Skin epidermis (tissue), 12 donors: ENCODE data around the gene RAB36.

ENCODE experiments used
- H3K27ac ChIP-seq, 21 experiments: fragments of 200-600 bp; sonication (generic) in 11 of 21; one replicate each; pipeline ENCODE4 v1.5.0; 2020; ENCODE audit warnings: mild to moderate bottlenecking in 3 of 21, inconsistent platforms in 2 of 21, moderate library complexity in 2 of 21
- H3K4me3 ChIP-seq, 7 experiments: fragments of 200-600 bp; sonication (generic) in 2 of 7; one replicate each; pipeline ENCODE4 v1.5.0; 2020; ENCODE audit warnings: inconsistent platforms in 2 of 7, mild to moderate bottlenecking in 2 of 7, moderate library complexity in 1 of 7

The RAB36 gene

DNA sequence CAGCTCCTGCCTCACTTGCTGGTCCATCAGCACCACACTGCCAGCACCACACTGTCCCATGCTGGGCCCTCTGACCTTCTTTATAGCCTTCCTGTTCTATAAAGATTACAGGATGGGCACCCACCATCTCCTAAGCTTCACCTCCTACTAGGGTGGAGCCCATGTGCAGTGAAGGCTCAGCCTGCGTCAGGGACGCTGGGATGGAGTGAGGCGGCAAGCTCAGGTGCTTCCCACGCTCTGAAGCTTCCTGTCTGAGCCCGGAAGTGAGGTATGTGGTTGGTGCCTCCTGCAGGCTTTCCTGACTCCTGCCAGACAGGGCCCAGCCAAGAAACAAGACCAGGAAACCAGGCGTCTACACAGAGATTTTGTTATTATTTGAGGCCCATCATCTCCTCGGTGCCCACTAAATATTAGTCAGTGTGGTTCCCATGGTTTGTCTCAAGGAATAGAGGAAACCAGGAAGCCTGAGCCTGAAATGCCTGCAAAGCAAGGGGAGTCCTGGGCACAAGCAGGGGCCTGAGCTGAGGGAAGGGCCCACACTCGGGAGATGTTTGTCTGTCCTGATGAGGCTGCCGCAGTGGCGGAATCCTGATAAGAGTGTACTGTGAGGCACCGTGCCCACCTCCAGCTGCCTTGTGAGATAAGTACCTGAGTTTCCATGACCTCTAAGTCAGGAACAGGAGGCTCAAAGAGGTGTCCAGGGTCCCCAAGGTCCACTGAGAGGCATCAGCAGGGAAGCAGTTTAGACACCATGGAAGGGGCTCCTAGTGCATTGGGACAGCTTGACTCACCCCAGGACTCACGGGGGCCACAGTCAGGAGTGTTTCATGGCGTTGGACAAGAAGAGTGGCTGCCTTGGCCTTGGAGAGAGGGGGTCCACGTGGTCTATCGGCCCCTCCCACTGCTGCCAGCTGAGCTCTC lies 25.5 kb upstream of the RAB36 start:
- Histone ChIP-seq H3K27ac (peak overlapping the region in 2 of 21 experiments; percentile 23 to 44), H3K4me3 (no peak overlapping the region)

DNA sequence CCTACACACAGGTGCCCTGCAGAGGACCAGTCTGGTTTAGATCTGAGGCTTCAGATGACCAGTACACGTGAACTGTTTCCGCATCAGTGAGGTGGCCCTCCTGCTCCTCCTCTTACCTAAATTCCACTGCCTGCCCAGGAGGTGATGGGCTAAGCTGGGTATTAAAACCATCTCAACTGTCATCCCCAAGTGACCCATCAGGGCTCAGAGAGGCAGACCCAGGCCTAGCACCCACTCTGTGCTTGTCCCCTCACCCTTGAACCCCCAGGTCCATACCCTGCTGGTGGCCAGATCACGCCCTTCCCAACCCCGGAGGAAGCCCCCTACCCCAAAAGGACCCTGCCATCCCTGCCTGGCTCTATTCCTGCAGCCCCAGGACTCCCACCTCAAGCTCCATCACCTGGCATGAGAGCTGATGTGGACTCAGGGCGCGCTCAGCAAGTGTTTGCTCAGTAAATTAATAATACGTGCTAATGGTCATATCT lies 24.8 kb upstream of the RAB36 start:
- no peak overlapping the region for H3K4me3 ChIP-seq
- H3K27ac ChIP-seq, result no peak overlapping the region

DNA sequence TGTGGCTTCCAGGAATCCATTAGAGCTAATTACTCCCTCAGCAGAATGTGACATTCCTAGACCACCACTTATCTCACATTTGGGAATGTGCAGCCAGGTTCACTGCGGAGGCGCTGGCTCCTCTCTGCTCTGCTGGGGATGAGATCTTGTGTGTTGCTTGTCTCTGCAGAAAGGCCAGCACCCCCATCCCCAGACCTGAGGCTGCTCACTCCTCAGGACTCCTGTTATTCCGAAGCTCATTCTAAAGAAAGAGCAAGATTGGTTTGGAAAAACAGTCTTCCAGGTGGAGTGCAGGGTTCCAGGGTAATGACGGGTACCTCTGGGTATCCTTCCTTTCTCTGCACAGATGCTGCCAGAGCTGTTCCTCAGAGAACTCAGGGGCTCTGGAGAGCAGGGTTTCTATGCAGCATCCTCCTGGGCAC lies 24.3 kb upstream of the RAB36 start:
- Histone ChIP-seq H3K27ac (no peak overlapping the region), H3K4me3 (no peak overlapping the region)

DNA sequence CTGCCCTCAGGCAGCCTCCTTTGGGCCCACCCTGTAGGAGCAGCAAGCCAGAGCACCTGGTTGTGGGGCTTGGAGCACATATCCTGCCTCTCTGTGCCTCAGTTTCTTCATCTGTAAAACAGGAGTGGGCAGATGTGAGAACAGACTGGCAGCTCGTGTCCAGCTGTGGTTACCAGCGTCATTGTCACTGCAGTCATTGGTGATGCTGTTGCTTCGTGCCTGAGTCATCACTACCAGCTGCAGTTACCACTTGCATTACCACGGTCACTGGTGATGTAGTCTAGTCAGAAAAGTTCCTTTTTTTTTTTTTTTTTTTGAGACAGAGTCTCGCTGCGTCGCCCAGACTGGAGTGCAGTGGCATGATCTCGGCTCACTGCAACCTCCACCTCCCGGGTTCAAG lies 23.9 kb upstream of the RAB36 start:
- Histone ChIP-seq H3K4me3 (no peak overlapping the region), H3K27ac (no peak overlapping the region)

DNA sequence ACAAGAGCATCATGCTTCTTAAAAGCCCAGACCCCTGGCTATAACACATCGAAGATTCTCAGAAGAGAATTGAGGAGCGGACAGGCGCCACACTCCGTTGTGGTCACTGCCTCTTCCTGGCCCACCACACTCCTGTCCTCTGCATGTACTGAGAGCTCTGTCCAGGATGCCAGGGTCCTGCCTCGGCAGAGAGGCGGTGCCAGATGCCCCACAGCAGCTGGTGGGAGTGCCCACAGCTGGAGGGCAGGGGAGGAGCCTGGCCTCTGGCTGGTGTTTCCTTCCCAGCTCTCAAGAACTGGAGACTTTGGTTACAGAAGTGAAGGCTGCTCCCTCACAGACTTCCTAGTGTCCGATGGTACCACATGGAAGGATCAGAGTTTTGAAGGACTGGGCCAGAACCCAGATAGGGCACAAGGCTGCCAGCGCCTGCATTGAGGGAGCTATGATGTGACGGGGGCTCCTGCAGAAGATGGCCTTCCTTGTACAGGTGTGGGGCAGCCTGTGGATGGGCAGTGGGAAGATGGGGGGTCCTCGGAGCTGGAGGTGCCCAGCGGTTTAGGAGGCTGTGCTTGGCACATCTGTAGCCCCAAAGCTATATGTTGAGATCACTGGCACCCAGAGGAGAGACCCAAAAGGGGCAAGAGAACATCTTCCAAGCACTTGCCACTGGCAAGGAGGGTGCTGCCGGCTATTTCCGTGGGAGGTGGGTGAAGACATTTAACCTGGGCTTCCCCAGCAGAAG lies 22.9 kb upstream of the RAB36 start:
- Histone ChIP-seq H3K27ac (no peak overlapping the region), H3K4me3 (no peak overlapping the region)

DNA sequence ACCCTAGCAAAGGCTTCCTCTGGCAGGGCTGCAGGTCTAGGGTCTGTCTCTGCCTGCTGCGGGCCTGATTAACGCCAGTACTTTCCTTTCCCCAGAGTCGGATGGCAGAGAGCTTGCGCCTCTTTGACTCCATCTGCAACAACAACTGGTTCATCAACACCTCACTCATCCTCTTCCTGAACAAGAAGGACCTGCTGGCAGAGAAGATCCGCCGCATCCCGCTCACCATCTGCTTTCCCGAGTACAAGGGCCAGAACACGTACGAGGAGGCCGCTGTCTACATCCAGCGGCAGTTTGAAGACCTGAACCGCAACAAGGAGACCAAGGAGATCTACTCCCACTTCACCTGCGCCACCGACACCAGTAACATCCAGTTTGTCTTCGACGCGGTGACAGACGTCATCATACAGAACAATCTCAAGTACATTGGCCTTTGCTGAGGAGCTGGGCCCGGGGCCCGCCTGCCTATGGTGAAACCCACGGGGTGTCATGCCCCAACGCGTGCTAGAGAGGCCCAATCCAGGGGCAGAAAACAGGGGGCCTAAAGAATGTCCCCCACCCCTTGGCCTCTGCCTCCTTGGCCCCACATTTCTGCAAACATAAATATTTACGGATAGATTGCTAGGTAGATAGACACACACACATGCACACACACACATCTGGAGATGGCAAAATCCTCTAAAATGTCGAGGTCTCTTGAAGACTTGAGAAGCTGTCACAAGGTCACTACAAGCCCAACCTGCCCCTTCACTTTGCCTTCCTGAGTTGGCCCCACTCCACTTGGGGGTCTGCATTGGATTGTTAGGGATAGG lies 22.1 kb upstream of the RAB36 start:
- H3K4me3 ChIP-seq, result no peak overlapping the region
- H3K27ac ChIP-seq, result no peak overlapping the region

DNA sequence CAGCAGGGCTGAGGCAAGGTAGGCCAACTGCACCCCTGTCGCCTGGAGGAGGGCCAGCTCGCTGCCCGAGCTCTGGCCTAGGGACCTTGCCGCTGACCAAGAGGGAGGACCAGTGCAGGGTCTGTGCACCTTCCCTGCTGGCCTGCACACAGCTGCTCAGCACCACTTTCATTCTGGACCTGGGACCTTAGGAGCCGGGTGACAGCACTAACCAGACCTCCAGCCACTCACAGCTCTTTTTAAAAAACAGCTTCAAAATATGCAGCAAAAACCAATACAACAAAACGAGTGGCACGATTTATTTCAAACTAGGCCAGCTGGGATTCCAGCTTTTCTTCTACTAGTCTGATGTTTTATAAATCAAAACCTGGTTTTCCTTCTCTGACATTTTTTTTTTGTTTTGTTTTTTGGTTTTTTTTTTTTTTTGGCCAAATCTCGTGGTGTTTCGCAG lies 21.4 kb upstream of the RAB36 start:
- no peak overlapping the region for H3K4me3 ChIP-seq
- no peak overlapping the region for H3K27ac ChIP-seq

DNA sequence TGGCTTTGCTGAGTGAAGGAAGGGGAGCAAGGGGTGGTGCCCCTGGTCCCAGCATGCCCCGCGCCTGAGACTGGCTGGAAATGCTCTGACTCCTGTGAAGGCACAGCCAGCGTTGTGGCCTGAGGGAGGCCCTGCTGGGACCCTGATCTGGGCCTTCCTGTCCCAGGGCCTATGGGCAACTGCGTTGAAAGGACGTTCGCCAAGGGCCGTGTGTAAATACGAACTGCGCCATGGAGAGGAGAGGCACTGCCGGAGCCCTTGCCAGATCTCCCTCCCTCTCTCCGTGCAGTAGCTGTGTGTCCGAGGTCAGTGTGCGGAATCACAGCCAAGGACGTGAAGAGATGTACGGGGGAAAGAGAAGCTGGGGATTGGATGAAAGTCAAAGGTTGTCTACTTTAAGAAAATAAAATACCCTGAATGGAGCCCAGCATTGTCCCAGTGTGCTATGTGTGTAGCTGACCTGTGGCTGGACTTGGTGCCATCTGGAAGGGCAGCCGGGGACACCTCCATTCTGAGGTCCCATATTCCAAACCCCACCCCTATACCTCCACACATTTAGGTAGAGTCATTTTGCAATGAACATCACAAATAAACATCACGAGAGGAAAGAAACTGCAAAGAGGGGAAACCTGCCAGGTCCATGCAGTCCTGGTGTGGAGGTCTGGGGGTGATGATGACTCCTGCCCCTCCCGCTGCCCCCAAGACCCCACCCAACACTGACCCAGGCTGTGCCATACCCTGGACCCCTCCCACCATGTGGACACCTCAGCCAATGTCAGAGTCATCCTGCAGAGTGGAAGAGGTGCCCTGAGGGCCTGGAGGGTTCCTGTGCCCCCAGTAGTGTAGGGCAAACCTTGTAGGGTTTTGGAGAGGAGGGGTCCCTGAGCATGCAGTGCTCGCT lies 20.4 kb upstream of the RAB36 start:
- no peak overlapping the region for H3K4me3 ChIP-seq

DNA sequence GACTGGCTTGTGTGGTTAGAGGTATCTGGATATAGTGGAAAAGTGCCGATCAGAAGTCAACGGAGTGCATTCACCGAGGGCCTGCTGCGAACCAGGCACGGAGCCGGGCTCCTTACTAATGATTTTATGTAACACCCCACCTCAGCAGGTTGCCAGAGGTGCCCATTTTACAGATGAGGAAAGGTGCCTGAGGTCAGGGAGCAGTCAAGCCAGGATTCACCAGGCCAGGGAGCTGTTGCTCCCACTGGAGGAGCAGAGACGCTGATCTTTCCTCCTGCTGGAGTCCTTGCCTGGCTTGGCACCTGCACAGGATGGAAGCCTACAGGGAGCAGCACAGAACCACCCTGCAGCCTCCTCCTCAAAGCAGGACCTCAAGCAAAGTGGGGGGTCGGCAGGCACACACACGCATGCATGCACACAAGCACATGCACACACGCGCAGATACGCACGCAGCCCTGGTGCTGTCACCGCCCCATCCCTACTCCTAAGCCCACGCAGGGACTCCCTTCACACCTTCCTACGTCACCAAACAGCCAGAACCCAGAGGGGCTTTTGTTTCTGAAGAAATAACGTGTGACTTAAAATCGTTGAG lies 19.7 kb upstream of the RAB36 start:
- no peak overlapping the region for H3K4me3 ChIP-seq
- no peak overlapping the region for H3K27ac ChIP-seq

More for the DNA sequence above, 20.4 kb upstream of the RAB36 start:
- H3K27ac ChIP-seq, result no peak overlapping the region

DNA sequence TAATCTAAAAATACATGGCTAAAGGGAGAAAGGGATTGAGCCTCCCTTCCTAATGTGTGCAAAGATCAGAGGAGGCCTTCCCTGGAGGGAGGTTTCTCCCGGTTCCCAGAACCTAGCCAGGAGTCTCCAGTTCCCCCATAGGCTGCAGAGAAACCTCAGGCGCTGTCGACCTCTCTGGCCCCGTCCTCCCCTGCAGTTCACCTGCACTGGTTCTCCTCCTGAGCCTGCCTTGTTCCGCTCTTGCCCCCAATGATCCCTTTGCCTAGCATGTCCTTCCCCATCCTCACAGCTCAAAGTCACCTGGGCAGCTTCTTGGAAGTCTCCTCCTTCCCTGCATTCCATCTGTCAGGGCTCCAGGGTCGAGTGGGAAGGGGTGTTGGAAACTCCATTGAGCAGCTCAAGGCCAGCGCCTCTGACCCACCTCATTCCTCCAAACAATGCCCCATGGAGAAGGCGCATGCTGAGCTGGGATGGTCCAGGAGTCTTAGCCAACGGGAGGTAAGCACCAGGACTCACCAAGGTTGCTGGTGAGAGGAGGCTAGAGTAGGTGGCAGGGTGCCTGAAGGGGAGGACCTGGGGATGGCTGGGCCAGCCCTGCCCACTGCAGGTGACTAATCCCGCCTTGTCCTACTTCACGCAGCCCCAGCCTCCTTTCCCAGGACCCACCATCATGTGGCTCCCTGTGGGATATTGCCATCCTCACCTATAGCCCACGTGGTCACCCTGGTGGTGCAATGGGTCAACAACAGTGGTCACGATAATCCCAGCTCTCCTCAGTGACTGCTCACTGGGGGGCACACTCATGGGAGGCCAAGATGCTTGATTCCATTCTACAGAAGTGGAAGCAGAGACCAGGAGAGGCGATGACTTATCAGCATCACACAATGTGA lies 18.9 kb upstream of the RAB36 start:
- no peak overlapping the region for H3K27ac ChIP-seq

DNA sequence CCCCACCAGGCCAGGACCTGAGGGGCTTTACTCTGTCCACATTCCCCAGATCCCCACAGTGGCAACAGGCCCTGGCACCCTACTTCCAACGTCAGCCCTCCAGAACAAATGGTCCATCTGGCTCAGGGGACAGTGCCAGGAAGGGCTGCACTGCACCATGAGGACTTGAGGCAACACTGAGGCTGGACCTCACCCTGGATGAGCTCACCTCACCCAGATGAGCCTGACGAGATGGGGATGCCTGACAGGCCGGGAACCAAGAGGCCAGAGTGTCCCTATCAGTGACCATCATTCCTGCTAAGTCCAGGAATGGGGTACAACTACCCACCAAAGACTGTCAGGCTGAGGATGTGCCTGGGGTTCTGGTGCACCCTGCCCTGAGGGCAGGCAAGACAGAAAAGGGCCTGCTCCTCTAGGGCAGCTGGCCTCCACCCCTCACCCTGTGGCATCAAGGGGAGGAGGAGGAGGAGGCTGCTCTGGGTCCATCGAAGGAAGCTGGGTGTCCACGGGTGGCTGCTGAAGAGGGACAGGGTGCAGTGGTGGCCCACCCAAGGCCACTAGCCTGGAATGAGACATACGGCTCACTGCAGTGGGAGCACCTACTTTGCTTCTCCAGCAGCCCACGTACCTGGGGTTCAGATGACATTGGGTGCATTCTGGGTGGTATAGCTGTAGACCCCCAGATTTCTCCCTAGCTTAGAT lies 18.1 kb upstream of the RAB36 start:
- Histone ChIP-seq H3K27ac (no peak overlapping the region), H3K4me3 (no peak overlapping the region)

More for the DNA sequence above, 18.9 kb upstream of the RAB36 start:
- H3K4me3 ChIP-seq, result no peak overlapping the region

DNA sequence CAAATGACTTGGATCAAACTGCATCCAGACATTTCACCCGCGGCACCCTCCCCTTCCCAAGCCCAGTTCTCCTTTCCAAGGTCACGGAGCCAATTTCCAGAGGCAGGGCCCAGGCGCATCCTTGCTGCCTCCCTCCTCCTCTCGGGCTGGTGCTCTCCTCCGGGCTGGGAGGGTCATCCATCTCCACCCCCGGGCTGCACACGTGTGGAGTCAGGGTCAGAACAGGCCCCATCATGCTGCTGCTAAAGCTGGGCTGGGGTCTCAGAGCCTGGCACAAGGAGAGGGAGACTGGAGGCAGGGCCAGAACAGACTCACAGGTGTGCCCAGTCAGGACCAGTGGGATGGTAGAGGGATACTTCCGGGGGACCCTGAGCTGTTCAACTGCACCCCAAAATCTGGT lies 17.5 kb upstream of the RAB36 start:
- Histone ChIP-seq H3K4me3 (no peak overlapping the region), H3K27ac (no peak overlapping the region)

DNA sequence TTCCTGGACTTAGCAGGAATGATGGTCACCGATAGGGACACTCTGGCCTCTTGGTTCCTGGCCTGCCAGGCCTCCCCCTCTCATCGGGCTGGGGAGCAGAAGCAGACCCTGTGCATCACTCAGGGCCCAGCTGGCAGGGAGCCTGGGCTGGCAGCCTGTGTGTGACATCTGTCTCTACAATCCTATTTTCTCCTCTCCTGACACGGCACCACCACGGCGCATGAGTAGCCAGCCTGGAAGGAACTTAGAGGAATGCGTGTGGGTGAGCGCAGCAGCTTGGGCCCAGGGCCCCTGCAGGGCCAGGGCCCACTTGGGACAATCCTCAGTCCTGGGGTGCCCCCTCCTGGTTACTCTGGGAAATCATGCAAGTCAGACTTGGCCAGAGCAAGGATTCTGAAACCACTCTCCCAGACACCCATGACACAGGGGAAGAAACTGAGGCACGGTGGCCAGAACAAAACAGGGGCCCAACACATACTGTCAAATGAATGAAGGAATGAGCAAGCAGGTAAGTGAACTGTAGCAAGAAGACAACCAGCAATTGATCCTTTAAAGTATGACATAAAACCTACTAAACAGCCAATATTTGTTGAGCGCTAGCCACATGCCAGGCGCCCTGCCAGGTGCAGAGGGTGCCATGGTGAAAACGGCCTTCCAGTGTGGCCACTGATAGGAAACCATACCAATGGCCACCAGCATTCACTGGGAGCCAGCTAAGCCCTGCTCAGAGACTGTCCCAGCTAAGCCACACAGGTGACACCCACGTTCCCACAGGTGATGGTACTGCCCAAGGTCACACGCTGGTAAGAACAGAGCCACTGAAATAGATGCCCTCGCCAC lies 16.8 kb upstream of the RAB36 start:
- no peak overlapping the region for H3K27ac ChIP-seq
- H3K4me3 ChIP-seq, result no peak overlapping the region

DNA sequence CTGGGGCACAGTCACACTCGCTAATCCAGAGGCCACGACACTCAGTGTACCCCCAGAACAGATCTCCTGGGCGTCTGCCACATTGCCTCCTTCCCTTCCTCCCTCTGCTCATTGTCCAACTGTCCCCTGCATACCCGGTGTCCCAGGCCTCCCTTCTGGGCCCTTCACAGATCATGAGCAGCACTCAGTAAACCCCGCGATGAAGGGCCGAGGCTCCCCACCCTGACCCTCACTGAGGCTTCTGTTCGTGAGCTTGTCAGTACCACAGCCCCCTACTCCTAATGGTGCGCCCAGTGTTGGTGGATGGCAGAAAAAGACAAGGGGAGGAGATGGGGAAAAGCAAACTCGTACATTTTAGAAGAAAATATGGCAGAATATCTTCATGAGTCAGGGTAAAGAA lies 16.1 kb upstream of the RAB36 start:
- Histone ChIP-seq H3K4me3 (no peak overlapping the region), H3K27ac (no peak overlapping the region)

DNA sequence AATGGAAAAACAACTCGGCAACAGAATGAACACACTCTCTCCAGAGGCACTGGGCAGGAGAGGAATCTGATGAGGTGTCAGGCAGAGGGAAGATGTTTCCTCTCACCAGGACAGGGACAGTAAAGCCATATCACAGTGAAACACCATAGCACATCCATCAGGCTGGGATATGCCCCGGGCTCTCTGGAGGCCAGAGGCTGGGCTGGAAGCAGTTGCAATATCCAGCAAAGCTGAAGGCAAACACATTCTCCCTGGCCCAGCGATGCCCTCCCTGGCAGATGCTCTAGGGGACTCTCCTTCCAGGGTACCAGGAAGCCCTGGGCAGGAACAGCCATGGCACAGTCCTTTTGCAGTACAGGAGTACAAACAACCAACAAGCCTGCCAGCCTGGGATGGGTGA lies 14.6 kb upstream of the RAB36 start:
- H3K27ac ChIP-seq, result no peak overlapping the region
- H3K4me3 ChIP-seq, result no peak overlapping the region

DNA sequence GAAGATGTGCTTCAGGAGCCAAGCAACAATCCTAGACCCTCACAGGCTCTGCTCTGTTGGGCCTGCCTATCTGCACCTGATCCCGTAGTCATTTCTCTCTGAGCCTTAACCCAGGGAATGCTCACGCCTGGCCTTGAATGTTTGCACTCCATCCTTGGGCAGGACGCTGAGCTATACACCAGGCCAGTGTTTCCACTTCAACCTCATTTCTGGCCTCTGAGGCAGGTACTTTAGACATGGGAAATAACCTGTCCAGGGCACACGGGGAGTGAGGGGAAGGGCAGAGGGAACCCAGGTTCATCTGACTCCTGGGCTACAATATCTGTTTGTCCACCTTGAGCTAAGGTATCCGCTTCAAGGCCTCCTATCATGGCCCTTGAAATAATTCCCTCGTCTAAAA lies 13.3 kb upstream of the RAB36 start:
- Histone ChIP-seq H3K4me3 (no peak overlapping the region), H3K27ac (no peak overlapping the region)
